Fibroblast of lung (primary cell): ENCODE measurements around the gene TLE1. TPM values are rescaled to one million over a fixed set of nuclear protein-coding genes. Genes with fewer than 3 reads are reported as not detected.

Experiments used
- DNase-seq, 2 donors: peaks; one replicate each; pipeline versions ENCODE4 v3.0.0 to v3.0.0-alpha.2; 2010; ENCODE audit warnings: low read depth in 2 of 2
- H2AFZ ChIP-seq: 2 replicates; pipeline ENCODE4 v1.5.1; 2012; ENCODE audit warnings: low read length, control low read depth, inconsistent platforms
- H3K27ac ChIP-seq: 2 replicates; pipeline ENCODE4 v1.5.1; 2011; ENCODE audit warnings: low read length, control low read depth; ENCODE audit not compliant: insufficient read depth
- H3K27me3 ChIP-seq: 2 replicates; pipeline ENCODE4 v1.5.1; 2011; ENCODE audit warnings: mild to moderate bottlenecking, low read length; ENCODE audit not compliant: control insufficient read depth, insufficient read depth
- H3K36me3 ChIP-seq: 2 replicates; pipeline ENCODE4 v1.5.1; 2011; ENCODE audit warnings: low read length; ENCODE audit not compliant: control insufficient read depth, insufficient read depth
- H3K4me1 ChIP-seq: 2 replicates; pipeline ENCODE4 v1.5.1; 2011; ENCODE audit warnings: low read length; ENCODE audit not compliant: control insufficient read depth, insufficient read depth; ENCODE audit errors: extremely low read depth
- H3K4me2 ChIP-seq: 2 replicates; pipeline ENCODE4 v1.5.1; 2011; ENCODE audit warnings: low read length, control low read depth; ENCODE audit not compliant: insufficient read depth; ENCODE audit errors: extremely low read depth
- H3K4me3 ChIP-seq, 4 experiments: fragments of 200-600 bp in 1 of 4; sonication (generic) in 1 of 4; replicated peaks in 1 of 4; 2 replicates each; pipeline ENCODE4 v1.5.1; 2011 to 2016; ENCODE audit warnings: low read length in 4 of 4, low read depth in 3 of 4, mild to moderate bottlenecking in 3 of 4, control low read depth in 2 of 4, inconsistent platforms in 1 of 4, mixed read lengths in 1 of 4; ENCODE audit not compliant: insufficient read depth in 1 of 4; ENCODE audit errors: control extremely low read depth in 1 of 4
- H3K79me2 ChIP-seq: 2 replicates; pipeline ENCODE4 v1.5.1; 2012; ENCODE audit warnings: mild to moderate bottlenecking, low read length, inconsistent platforms; ENCODE audit not compliant: control insufficient read depth, insufficient read depth
- H3K9ac ChIP-seq: 2 replicates; pipeline ENCODE4 v1.5.1; 2011; ENCODE audit warnings: mild to moderate bottlenecking, low read length, control low read depth; ENCODE audit not compliant: insufficient read depth
- H3K9me3 ChIP-seq: 2 replicates; pipeline ENCODE4 v1.5.1; 2012; ENCODE audit warnings: low read depth, low read length; ENCODE audit not compliant: control insufficient read depth, insufficient read depth
- H4K20me1 ChIP-seq: 2 replicates; pipeline ENCODE4 v1.5.1; 2011; ENCODE audit warnings: low read length; ENCODE audit not compliant: control insufficient read depth, insufficient read depth; ENCODE audit errors: extremely low read depth
- CTCF ChIP-seq, 2 donors: IDR thresholded peaks in 1 of 2; conservative IDR thresholded peaks in 1 of 2; 1 replicate in 1 of 2; 2 replicates in 1 of 2; pipeline ENCODE4 v1.5.1; 2011 to 2012; ENCODE audit warnings: low read length in 2 of 2, control low read depth in 1 of 2, inconsistent platforms in 1 of 2, low read depth in 1 of 2, mild to moderate bottlenecking in 1 of 2
- EZH2 ChIP-seq: IDR thresholded peaks from 2 replicates; pipeline ENCODE4 v1.5.1; 2012; ENCODE audit warnings: low read length, control low read depth, mild to moderate bottlenecking; ENCODE audit errors: missing control alignments
- polyA plus RNA-seq, 2 donors: library from polyadenylated mRNA; depleted of rRNA in 1 of 2; stranded (reverse) in 1 of 2; unstranded in 1 of 2; fragments of >200 nt; gene quantifications; 2 replicates each; pipeline ENCODE4 v1.2.1, GENCODE V29; 2011 to 2012; ENCODE audit warnings: missing spikeins in 1 of 2
- total RNA-seq: library from RNA; depleted of rRNA; stranded (reverse); fragments of >200 nt; gene quantifications from 2 replicates; pipeline ENCODE4 v1.2.1, GENCODE V29; 2014

The TLE1 gene
- total and polyA plus RNA-seq, 2 donors (not counting 1 experiment from before 2014, with no cell fraction given), result 29.3 to 29.7 TPM

- H3K79me2 ChIP-seq, result no peaks in the 10 kb centered on the region
- no peaks in the 10 kb centered on the region for H3K36me3 ChIP-seq
- no peak for DNase-seq
- no peaks in the 10 kb centered on the region for H3K9me3 ChIP-seq
- no peaks in the 10 kb centered on the region for H3K4me1 ChIP-seq
- no peaks in the 10 kb centered on the region for H3K27me3 ChIP-seq
- TF ChIP-seq EZH2, result no peak
- TF ChIP-seq CTCF (conservative IDR thresholded peaks at IDR 0.05 in 1 of 2, IDR thresholded peaks at IDR 0.05 in 1 of 2; ENCODE audit: low read depth in 1 of 2, low read length in 2 of 2), result no peak
- H3K27ac ChIP-seq, result no peak overlapping the region
- no peaks in the 10 kb centered on the region for H4K20me1 ChIP-seq
- no peak overlapping the region for H2AFZ ChIP-seq
- H3K4me3 ChIP-seq, result no peak overlapping the region
- H3K4me2 ChIP-seq, result no peak overlapping the region
- no peak overlapping the region for H3K9ac ChIP-seq
Measured at GRCh38 chr9:81538890-81539289, 150.5 kb downstream of the TLE1 start.

GRCh38 chr9:81537964-81538363 is 151.4 kb downstream of the TLE1 start:
- no peaks in the 10 kb centered on the region for H3K9me3 ChIP-seq
- no peaks in the 10 kb centered on the region for H3K27me3 ChIP-seq
- no peak for TF ChIP-seq CTCF (conservative IDR thresholded peaks at IDR 0.05 in 1 of 2, IDR thresholded peaks at IDR 0.05 in 1 of 2; ENCODE audit: low read depth in 1 of 2, low read length in 2 of 2)
- TF ChIP-seq EZH2, result no peak
- H3K9ac ChIP-seq, result no peak overlapping the region
- no peaks in the 10 kb centered on the region for H3K79me2 ChIP-seq
- no peak overlapping the region for H3K27ac ChIP-seq
- no peaks in the 10 kb centered on the region for H3K4me1 ChIP-seq
- H3K4me3 ChIP-seq, result no peak overlapping the region
- H2AFZ ChIP-seq, result no peak overlapping the region
- H3K4me2 ChIP-seq, result no peak overlapping the region
- DNase-seq, result no peak
- no peaks in the 10 kb centered on the region for H3K36me3 ChIP-seq
- H4K20me1 ChIP-seq, result no peaks in the 10 kb centered on the region

GRCh38 chr9:81536242-81537025 is 152.9 kb downstream of the TLE1 start:
- H3K79me2 ChIP-seq, result no peaks in the 10 kb centered on the region
- no peak overlapping the region for H2AFZ ChIP-seq
- no peaks in the 10 kb centered on the region for H3K36me3 ChIP-seq
- H3K9me3 ChIP-seq, result no peaks in the 10 kb centered on the region
- DNase-seq, result no peak
- no peaks in the 10 kb centered on the region for H3K27me3 ChIP-seq
- TF ChIP-seq CTCF (conservative IDR thresholded peaks at IDR 0.05 in 1 of 2, IDR thresholded peaks at IDR 0.05 in 1 of 2; ENCODE audit: low read depth in 1 of 2, low read length in 2 of 2), result no peak
- TF ChIP-seq EZH2, result no peak
- no peak overlapping the region for H3K4me2 ChIP-seq
- H3K4me1 ChIP-seq, result no peaks in the 10 kb centered on the region
- H3K4me3 ChIP-seq, result no peak overlapping the region
- H4K20me1 ChIP-seq, result no peaks in the 10 kb centered on the region
- no peak overlapping the region for H3K9ac ChIP-seq
- no peak overlapping the region for H3K27ac ChIP-seq
